HG03175 (cell line): Measurements from ENCODE around the gene ZCCHC2.

ENCODE experiments used
- ATAC-seq: cut with Tn5 transposase; IDR thresholded peaks from one replicate; pipeline ENCODE4 v1.9.1; 2021; ENCODE audit warnings: mild to moderate bottlenecking, moderate library complexity; ENCODE audit not compliant: unreplicated experiment

The ZCCHC2 gene

GRCh38 chr18:62509779-62510178 is 13.0 kb upstream of the ZCCHC2 start:
- ATAC-seq, result no peak

GRCh38 chr18:62510789-62511188 is 12.0 kb upstream of the ZCCHC2 start:
- ATAC-seq, result no peak

GRCh38 chr18:62512532-62512931 is 10.3 kb upstream of the ZCCHC2 start:
- no peak for ATAC-seq

- no peak for ATAC-seq
Observed at GRCh38 chr18:62512996-62513395, 9.8 kb upstream of the ZCCHC2 start.

GRCh38 chr18:62514570-62514969 is 8.3 kb upstream of the ZCCHC2 start:
- ATAC-seq, result no peak

- no peak for ATAC-seq
Observed at GRCh38 chr18:62516242-62516641, 6.6 kb upstream of the ZCCHC2 start.

GRCh38 chr18:62518460-62519375 is 4.1 kb upstream of the ZCCHC2 start:
- ATAC-seq, result no peak

GRCh38 chr18:62519684-62520083 is 3.1 kb upstream of the ZCCHC2 start:
- ATAC-seq, result no peak

- ATAC-seq, result no peak
Observed at GRCh38 chr18:62521082-62521481, 1.7 kb upstream of the ZCCHC2 start.

GRCh38 chr18:62521593-62521992 is 1.2 kb upstream of the ZCCHC2 start:
- no peak for ATAC-seq

GRCh38 chr18:62522178-62522503 is 684 bp upstream of the ZCCHC2 start:
- peak; percentile 0 for ATAC-seq

GRCh38 chr18:62523255-62523588 is 397 bp downstream of the ZCCHC2 start:
- no peak for ATAC-seq

GRCh38 chr18:62523631-62524439 is 1.0 kb downstream of the ZCCHC2 start:
- peak; percentile 7 for ATAC-seq

- no peak for ATAC-seq
Observed at GRCh38 chr18:62524440-62525200, 1.8 kb downstream of the ZCCHC2 start.

GRCh38 chr18:62525608-62526007 is 2.8 kb downstream of the ZCCHC2 start:
- ATAC-seq, result no peak

GRCh38 chr18:62526098-62527025 is 3.5 kb downstream of the ZCCHC2 start:
- peak; percentile 13 for ATAC-seq

- no peak for ATAC-seq
Observed at GRCh38 chr18:62529597-62529996, 6.8 kb downstream of the ZCCHC2 start.

GRCh38 chr18:62531078-62531477 is 8.3 kb downstream of the ZCCHC2 start:
- no peak for ATAC-seq

- no peak for ATAC-seq
Observed at GRCh38 chr18:62531931-62532330, 9.1 kb downstream of the ZCCHC2 start.

- no peak for ATAC-seq
Observed at GRCh38 chr18:62536005-62536404, 13.2 kb downstream of the ZCCHC2 start.
